Activated T-cell treated with anti-CD3 and anti-CD28 coated beads, Interleukin-2, amount 50 U/mL, for 72 hours (primary cell): ENCODE results near the gene COL5A1. TPM values are rescaled to one million over a fixed set of nuclear protein-coding genes. Genes with fewer than 3 reads are reported as not detected.
"Not testable (repeated sequence)": the region's sequence is repeated elsewhere in the genome, so short reads cannot be mapped to it uniquely, and the experiment has no call there.

ENCODE experiments used
- ATAC-seq, 2 donors: fragments of 150-1000 bp; cut with Tn5 transposase; replicated peaks in 1 of 2; 2 replicates each; pipeline ENCODE4 v1.10.0; 2021; ENCODE audit warnings: moderate library complexity in 2 of 2, mild to moderate bottlenecking in 1 of 2
- DNase-seq, 2 donors: peaks; one replicate each; pipeline ENCODE4 v3.0.0; 2021 to 2022; ENCODE audit warnings: mixed read lengths in 1 of 2
- H3K27ac Mint-ChIP-seq: one replicate; pipeline ENCODE4 v1.8.0; 2022; ENCODE audit warnings: mild to moderate bottlenecking, moderate library complexity, mixed read lengths
- H3K27me3 Mint-ChIP-seq: one replicate; pipeline ENCODE4 v1.8.0; 2022; ENCODE audit warnings: low read depth, mixed read lengths
- H3K36me3 Mint-ChIP-seq, 2 donors: one replicate each; pipeline ENCODE4 v1.8.0; 2022; ENCODE audit warnings: mixed read lengths in 2 of 2, mild to moderate bottlenecking in 1 of 2; ENCODE audit not compliant: insufficient read depth in 2 of 2
- H3K4me1 Mint-ChIP-seq: one replicate; pipeline ENCODE4 v1.8.0; 2022; ENCODE audit warnings: low read depth, mixed read lengths
- H3K4me3 Mint-ChIP-seq, 2 donors: one replicate each; pipeline ENCODE4 v1.8.0; 2022; ENCODE audit warnings: mild to moderate bottlenecking in 2 of 2, mixed read lengths in 2 of 2, moderate library complexity in 2 of 2
- H3K9me3 Mint-ChIP-seq, 2 donors: one replicate each; pipeline ENCODE4 v1.8.0; 2022; ENCODE audit warnings: mixed read lengths in 2 of 2
- total RNA-seq, 2 donors: library from RNA; stranded (reverse); gene quantifications; one replicate each; pipeline ENCODE4 v1.2.3, GENCODE V29; 2022

COL5A1 gene
- total RNA-seq, 2 donors from 2014 or later = 0.49 TPM; not detected in 1

GRCh38 chr9:134852906-134853654 is 211.5 kb downstream of the COL5A1 start:
- Mint-ChIP-seq H3K36me3 (no peaks in the 10 kb centered on the region), H3K27me3 (peaks cover 18% of the 10 kb centered on the region), H3K4me3 (no peak overlapping the region), H3K9me3 (peaks cover 0 to 3% of the 10 kb centered on the region in 2 donors), H3K27ac (no peak overlapping the region), H3K4me1 (peaks cover 15% of the 10 kb centered on the region)
- ATAC-seq = no peak
- no peak for DNase-seq

DNA sequence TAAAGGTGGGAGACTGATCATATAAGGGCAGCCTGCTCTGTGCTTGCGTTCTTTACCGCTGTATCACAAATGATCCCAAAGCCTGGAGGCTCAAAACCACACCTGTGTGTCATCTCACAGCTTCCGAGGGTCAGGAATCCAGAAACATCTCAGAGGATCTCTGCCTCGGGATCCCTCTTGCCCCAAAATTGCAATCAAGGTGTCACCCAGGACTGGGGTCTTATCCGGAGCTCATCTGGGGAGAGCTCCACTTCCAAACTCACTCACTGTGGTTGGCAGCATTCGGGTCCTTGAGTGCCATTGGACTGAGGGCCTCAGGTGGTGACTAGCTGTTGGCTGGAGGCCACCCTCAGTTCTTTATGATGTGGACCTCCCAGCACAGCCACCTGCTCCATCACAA is 212.3 kb downstream of the COL5A1 start:
- Mint-ChIP-seq H3K9me3 (peaks cover 0 to 3% of the 10 kb centered on the region in 2 donors), H3K36me3 (no peaks in the 10 kb centered on the region), H3K4me3 (no peak overlapping the region), H3K27me3 (peaks cover 18% of the 10 kb centered on the region), H3K27ac (no peak overlapping the region), H3K4me1 (peaks cover 23% of the 10 kb centered on the region)
- no peak for ATAC-seq
- no peak for DNase-seq

DNA sequence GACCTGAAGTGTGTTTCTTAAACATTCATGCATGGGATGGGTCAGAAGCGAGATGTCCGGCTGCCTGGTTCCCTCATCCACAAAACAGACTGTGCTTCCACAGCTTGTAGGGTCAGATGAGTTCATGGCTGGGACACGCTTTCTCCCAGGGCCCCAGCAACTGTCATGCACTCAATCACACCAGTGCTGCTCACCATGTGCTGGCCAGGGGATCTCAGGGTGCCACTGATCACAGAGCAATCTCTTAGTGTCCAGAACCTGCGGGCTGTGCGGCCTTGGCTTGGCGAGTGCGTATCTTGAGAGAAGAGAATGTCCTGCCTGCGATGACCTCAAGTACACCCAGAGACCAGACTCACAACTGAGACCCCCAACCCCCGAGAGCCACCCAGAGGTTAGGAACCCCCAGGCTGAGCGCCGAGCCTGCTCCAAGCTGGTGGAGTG is 213.0 kb downstream of the COL5A1 start:
- H3K36me3 Mint-ChIP-seq = no peaks in the 10 kb centered on the region
- no peak for ATAC-seq
- DNase-seq = no peak
- H3K4me1 Mint-ChIP-seq = peaks cover 23% of the 10 kb centered on the region
- H3K9me3 Mint-ChIP-seq = peaks cover 0 to 3% of the 10 kb centered on the region in 2 donors
- H3K27me3 Mint-ChIP-seq = peaks cover 18% of the 10 kb centered on the region
- no peak overlapping the region for H3K4me3 Mint-ChIP-seq
- no peak overlapping the region for H3K27ac Mint-ChIP-seq

- Mint-ChIP-seq H3K36me3 (peaks cover 0 to 1% of the 10 kb centered on the region in 2 donors), H3K9me3 (peaks cover 0 to 3% of the 10 kb centered on the region in 2 donors), H3K27me3 (peaks cover 19% of the 10 kb centered on the region), H3K27ac (no peak overlapping the region), H3K4me1 (peaks cover 23% of the 10 kb centered on the region), H3K4me3 (no peak overlapping the region)
- no peak for ATAC-seq
- DNase-seq = no peak
Measured at GRCh38 chr9:134855231-134855899, 213.8 kb downstream of the COL5A1 start.

DNA sequence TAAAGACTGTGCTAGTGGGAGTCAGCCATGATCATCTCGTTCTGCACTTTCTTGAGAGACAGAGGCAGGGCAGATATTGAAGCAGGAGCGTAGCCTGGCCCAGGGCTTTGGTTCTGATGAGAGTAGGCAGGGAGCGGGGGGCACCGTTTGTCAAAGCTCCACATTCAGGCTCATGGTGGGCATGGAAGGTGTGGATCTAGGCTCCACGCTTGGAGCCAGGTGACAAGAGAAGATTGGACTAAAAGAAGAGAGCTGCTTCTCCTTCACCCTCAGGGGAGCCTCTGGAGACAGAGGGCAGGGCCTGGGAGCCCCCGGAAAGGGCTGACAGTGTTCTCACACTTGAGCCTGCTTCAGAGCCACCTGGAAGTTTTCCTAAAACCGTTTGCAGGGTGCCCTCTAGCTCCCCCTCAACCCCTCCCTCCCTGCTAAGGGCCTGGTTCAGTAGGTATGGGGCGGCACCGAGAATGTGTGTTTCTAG is 214.3 kb downstream of the COL5A1 start:
- no peak overlapping the region for H3K27ac Mint-ChIP-seq
- peaks cover 25% of the 10 kb centered on the region for H3K27me3 Mint-ChIP-seq
- ATAC-seq (no peak), DNase-seq (no peak)
- peaks cover 23% of the 10 kb centered on the region for H3K4me1 Mint-ChIP-seq
- H3K9me3 Mint-ChIP-seq = peaks cover 0 to 3% of the 10 kb centered on the region in 2 donors
- no peak overlapping the region for H3K4me3 Mint-ChIP-seq
- H3K36me3 Mint-ChIP-seq = peaks cover 0 to 1% of the 10 kb centered on the region in 2 donors

DNA sequence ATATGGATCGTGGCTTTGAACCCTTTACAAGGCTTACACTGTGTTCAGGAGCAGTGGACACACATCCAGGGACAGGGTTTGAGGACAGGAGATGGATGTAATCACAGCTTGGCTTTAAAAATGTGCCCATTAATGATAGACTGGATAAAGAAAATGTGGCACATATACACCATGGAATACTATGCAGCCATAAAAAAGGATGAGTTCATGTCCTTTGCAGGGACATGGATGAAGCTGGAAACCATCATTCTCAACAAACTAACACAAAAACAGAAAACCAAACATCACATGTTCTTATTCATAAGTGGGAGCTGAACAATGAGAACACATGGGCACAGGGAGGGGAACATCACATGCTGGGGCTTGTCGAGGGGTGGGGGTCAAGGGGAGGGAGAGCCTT is 215.8 kb downstream of the COL5A1 start:
- H3K36me3 Mint-ChIP-seq, H3K27ac Mint-ChIP-seq, ATAC-seq, H3K9me3 Mint-ChIP-seq, H3K4me3 Mint-ChIP-seq, DNase-seq: not testable (repeated sequence)
- Mint-ChIP-seq H3K4me1 (peaks cover 23% of the 10 kb centered on the region), H3K27me3 (peaks cover 30% of the 10 kb centered on the region)

- DNase-seq (peak; percentile 71 to 74), ATAC-seq (peak; percentile 93 to 95)
- Mint-ChIP-seq H3K4me3 (peak overlapping the region; percentile 53 to 88), H3K36me3 (peaks cover 0 to 1% of the 10 kb centered on the region in 2 donors), H3K4me1 (peaks cover 23% of the 10 kb centered on the region), H3K27ac (peak overlapping the region; percentile 87), H3K27me3 (peaks cover 31% of the 10 kb centered on the region), H3K9me3 (peaks cover 0 to 3% of the 10 kb centered on the region in 2 donors)
Measured at GRCh38 chr9:134858051-134858841, 216.6 kb downstream of the COL5A1 start.

GRCh38 chr9:134860510-134860909 is 218.9 kb downstream of the COL5A1 start:
- H3K27me3 Mint-ChIP-seq = peaks cover 31% of the 10 kb centered on the region
- no peak for ATAC-seq
- H3K27ac Mint-ChIP-seq = no peak overlapping the region

DNA sequence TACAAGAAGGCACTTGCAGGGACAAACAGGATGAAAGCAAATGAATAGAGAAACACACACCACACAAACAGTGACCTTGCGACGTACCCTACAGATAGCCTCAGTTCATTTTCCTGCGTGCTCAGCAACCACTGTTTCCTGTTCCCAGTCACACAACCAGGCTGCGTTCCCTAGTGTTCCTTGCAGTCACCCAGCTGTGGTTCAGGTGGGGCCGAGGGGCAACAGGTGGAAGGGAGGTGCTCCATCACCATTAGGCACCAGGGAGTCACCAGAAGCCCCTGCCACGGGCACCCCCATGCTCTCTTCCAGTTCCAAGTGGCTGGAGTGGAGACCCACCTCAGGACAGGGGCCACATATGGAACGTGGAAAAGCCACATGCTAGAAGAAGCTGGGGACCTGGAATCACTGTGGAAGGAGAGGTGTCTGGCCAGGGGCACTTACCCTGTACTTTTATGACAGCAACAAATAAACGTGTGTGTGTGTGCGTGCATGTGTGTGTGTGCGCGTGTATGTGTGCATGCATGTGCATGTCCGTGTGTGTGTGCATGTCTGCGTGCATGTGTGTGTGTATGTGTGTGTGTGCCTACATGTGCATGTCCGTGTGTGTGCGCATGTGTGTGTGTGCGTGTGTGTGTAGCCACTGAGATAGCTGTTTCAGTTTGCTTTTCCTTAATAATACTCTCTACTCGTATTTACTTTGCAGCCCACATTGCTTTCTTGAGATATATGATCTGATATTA is 220.2 kb downstream of the COL5A1 start:
- Mint-ChIP-seq H3K36me3 (peaks cover 0 to 1% of the 10 kb centered on the region in 2 donors), H3K4me3 (no peak overlapping the region), H3K4me1 (peaks cover 21% of the 10 kb centered on the region), H3K9me3 (peaks cover 0 to 3% of the 10 kb centered on the region in 2 donors), H3K27ac (no peak overlapping the region), H3K27me3 (peaks cover 21% of the 10 kb centered on the region)
- no peak for DNase-seq
- ATAC-seq = no peak

More at GRCh38 chr9:134860510-134860909, 218.9 kb downstream of the COL5A1 start:
- DNase-seq = no peak
- Mint-ChIP-seq H3K4me3 (no peak overlapping the region), H3K9me3 (peaks cover 0 to 3% of the 10 kb centered on the region in 2 donors), H3K4me1 (peaks cover 23% of the 10 kb centered on the region), H3K36me3 (peaks cover 0 to 1% of the 10 kb centered on the region in 2 donors)

- no peaks in the 10 kb centered on the region for H3K9me3 Mint-ChIP-seq
- DNase-seq = no peak
- H3K27ac Mint-ChIP-seq = no peak overlapping the region
- ATAC-seq = no peak
- H3K36me3 Mint-ChIP-seq = peaks cover 0 to 1% of the 10 kb centered on the region in 2 donors
- no peak overlapping the region for H3K4me3 Mint-ChIP-seq
- H3K4me1 Mint-ChIP-seq = peaks cover 4% of the 10 kb centered on the region
- H3K27me3 Mint-ChIP-seq = peaks cover 13% of the 10 kb centered on the region
Measured at GRCh38 chr9:134863306-134863902, 221.8 kb downstream of the COL5A1 start.

DNA sequence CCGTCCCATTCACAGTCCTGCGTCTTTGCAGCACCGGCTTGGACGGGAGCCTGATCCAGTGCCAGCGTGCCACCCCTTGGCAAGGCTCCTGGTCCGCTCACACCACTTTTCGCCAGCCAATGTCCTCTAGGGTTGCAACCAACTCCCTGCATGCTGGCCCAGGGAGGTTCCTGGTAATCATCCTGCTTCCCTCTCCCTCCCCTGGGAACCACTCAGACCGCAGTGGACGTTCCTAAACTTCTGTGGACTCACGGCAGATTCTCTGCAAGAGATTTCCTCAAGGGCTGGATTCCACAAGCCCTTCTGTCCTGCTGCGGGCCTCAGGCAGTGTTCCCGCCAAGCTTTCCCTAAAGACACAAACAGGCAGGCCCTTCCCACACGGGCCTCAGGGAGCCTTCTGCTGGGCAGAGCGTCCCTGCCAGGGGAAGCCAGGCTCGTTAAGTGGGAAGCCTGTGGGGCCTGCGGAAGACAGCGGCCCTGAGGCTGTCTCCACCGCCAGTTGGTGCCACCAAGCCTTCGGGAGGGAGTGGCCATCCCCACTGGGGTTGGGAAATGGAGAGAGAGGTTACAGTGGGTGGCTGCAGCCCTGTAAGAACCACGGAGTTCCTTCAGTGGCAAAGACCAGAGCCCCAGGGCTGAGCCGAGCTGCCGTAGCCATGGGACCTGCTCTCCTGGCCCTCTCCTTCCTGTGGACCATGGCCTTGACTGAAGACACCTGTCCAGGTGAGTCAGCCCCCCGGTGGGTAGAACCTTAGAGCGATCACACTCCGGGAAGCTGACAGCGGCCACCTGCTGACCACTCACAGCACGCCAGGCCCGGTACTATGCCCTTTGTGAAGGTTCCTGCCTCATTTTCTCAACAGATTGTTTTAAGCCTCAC is 222.6 kb downstream of the COL5A1 start:
- H3K27me3 Mint-ChIP-seq = peaks cover 13% of the 10 kb centered on the region
- no peaks in the 10 kb centered on the region for H3K9me3 Mint-ChIP-seq
- no peaks in the 10 kb centered on the region for H3K4me1 Mint-ChIP-seq
- H3K27ac Mint-ChIP-seq = no peak overlapping the region
- H3K4me3 Mint-ChIP-seq = no peak overlapping the region
- DNase-seq (no peak), ATAC-seq (no peak)
- peaks cover 0 to 1% of the 10 kb centered on the region in 2 donors for H3K36me3 Mint-ChIP-seq
